Endodermal cell (in vitro differentiated cells): ENCODE measurements around the gene PILRB. TPM values are rescaled to one million over a fixed set of nuclear protein-coding genes. Genes with fewer than 3 reads are reported as not detected.
A peak's percentile ranks its signal among the peaks of the same experiment; 100 is the strongest.

Experiments
- DNase-seq: peaks from one replicate; pipeline ENCODE4 v3.0.0-alpha.2; 2017
- H3K27ac ChIP-seq: 2 replicates; pipeline ENCODE4 v1.5.1; 2013; ENCODE audit warnings: mild to moderate bottlenecking, low read depth, low read length, moderate library complexity
- H3K27me3 ChIP-seq: 2 replicates; pipeline ENCODE4 v1.6.1; 2013; ENCODE audit warnings: mild to moderate bottlenecking, low read length, moderate library complexity; ENCODE audit not compliant: insufficient read depth, control insufficient read depth, poor library complexity, severe bottlenecking
- H3K36me3 ChIP-seq: 2 replicates; pipeline ENCODE4 v1.7.0; 2013; ENCODE audit warnings: mild to moderate bottlenecking, low read length, moderate library complexity; ENCODE audit not compliant: control insufficient read depth, insufficient read depth
- H3K4me1 ChIP-seq: one replicate; pipeline ENCODE4 v1.7.0; 2013; ENCODE audit warnings: low read length; ENCODE audit not compliant: control insufficient read depth, insufficient read depth
- H3K4me3 ChIP-seq: 2 replicates; pipeline ENCODE4 v1.5.1; 2013; ENCODE audit warnings: mild to moderate bottlenecking, low read length, moderate library complexity
- H3K9ac ChIP-seq: 2 replicates; pipeline ENCODE4 v1.6.1; 2013; ENCODE audit warnings: mild to moderate bottlenecking, low read length, moderate library complexity; ENCODE audit not compliant: poor library complexity, severe bottlenecking; ENCODE audit errors: extremely low read depth
- H3K9me3 ChIP-seq: 2 replicates; pipeline ENCODE4 v1.6.1; 2013; ENCODE audit warnings: mild to moderate bottlenecking, low read length, moderate library complexity; ENCODE audit not compliant: control insufficient read depth
- H3K27ac Mint-ChIP-seq: 2 replicates; pipeline ENCODE4 v1.8.0; 2020; ENCODE audit warnings: mixed read lengths
- H3K27me3 Mint-ChIP-seq: 2 replicates; pipeline ENCODE4 v1.8.0; 2021; ENCODE audit warnings: mild to moderate bottlenecking, mixed read lengths; ENCODE audit not compliant: insufficient read depth
- H3K36me3 Mint-ChIP-seq: 2 replicates; pipeline ENCODE4 v1.8.0; 2020; ENCODE audit warnings: low read depth, mixed read lengths
- H3K4me1 Mint-ChIP-seq: 2 replicates; pipeline ENCODE4 v1.8.0; 2020; ENCODE audit warnings: mixed read lengths
- H3K4me3 Mint-ChIP-seq: 2 replicates; pipeline ENCODE4 v1.8.0; 2020; ENCODE audit warnings: mild to moderate bottlenecking, moderate library complexity, mixed read lengths
- H3K9me3 Mint-ChIP-seq: 2 replicates; pipeline ENCODE4 v1.8.0; 2020; ENCODE audit warnings: mild to moderate bottlenecking, mixed read lengths
- WGBS, 2 experiments: methylation state at CpG; one replicate each; pipeline versions ENCODE4 v1.1.5 to v1.1.7; 2013; ENCODE audit warnings: missing lambda C conversion rate in 2 of 2, mixed read lengths in 1 of 2; ENCODE audit not compliant: insufficient coverage in 1 of 2, insufficient read length in 1 of 2; 5-methylcytosine and 5-hydroxymethylcytosine counted together
- total RNA-seq, 2 donors: library from RNA; stranded (reverse); fragmentation: NEBNext Ultra II Directional in 1 of 2; extraction: Animal tissue kit (Norgen Biotek cat#: 25700) in 1 of 2; gene quantifications; 2 replicates in 1 of 2; 3 replicates in 1 of 2; pipeline ENCODE4 v1.2.1, GENCODE V29; 2021
- TF ChIP-seq, protein P1 (sequence below): fragments of 200-600 bp; sonication (generic); conservative IDR thresholded peaks from 2 replicates; pipeline ENCODE4 v1.5.0; 2021; ENCODE audit warnings: antibody characterized with exemption, mild to moderate bottlenecking

The PILRB gene
- total RNA-seq, 2 donors from 2014 or later: 51.9 to 84.4 TPM

GRCh38 chr7:100398239-100398638 lies 40.3 kb downstream of the PILRB start:
- no peaks in the 10 kb centered on the region for H3K27me3 ChIP-seq
- Mint-ChIP-seq H3K4me3 (no peak overlapping the region), H3K27ac (no peak overlapping the region), H3K36me3 (no peaks in the 10 kb centered on the region), H3K4me1 (peaks cover 6% of the 10 kb centered on the region), H3K27me3 (peaks cover 30% of the 10 kb centered on the region), H3K9me3 (no peaks in the 10 kb centered on the region)
- no peak for DNase-seq
- no peak overlapping the region for H3K9ac ChIP-seq
- no peaks in the 10 kb centered on the region for H3K36me3 ChIP-seq
- WGBS, 2 experiments: 67 to 73% methylated on average over 1 to 2 of the region's 2 CpGs
- H3K27ac ChIP-seq: no peak overlapping the region
- H3K9me3 ChIP-seq: no peaks in the 10 kb centered on the region
- no peak overlapping the region for H3K4me3 ChIP-seq
- no peaks in the 10 kb centered on the region for H3K4me1 ChIP-seq
- TF ChIP-seq, protein P1, sequence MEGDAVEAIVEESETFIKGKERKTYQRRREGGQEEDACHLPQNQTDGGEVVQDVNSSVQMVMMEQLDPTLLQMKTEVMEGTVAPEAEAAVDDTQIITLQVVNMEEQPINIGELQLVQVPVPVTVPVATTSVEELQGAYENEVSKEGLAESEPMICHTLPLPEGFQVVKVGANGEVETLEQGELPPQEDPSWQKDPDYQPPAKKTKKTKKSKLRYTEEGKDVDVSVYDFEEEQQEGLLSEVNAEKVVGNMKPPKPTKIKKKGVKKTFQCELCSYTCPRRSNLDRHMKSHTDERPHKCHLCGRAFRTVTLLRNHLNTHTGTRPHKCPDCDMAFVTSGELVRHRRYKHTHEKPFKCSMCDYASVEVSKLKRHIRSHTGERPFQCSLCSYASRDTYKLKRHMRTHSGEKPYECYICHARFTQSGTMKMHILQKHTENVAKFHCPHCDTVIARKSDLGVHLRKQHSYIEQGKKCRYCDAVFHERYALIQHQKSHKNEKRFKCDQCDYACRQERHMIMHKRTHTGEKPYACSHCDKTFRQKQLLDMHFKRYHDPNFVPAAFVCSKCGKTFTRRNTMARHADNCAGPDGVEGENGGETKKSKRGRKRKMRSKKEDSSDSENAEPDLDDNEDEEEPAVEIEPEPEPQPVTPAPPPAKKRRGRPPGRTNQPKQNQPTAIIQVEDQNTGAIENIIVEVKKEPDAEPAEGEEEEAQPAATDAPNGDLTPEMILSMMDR: no peak

DNA sequence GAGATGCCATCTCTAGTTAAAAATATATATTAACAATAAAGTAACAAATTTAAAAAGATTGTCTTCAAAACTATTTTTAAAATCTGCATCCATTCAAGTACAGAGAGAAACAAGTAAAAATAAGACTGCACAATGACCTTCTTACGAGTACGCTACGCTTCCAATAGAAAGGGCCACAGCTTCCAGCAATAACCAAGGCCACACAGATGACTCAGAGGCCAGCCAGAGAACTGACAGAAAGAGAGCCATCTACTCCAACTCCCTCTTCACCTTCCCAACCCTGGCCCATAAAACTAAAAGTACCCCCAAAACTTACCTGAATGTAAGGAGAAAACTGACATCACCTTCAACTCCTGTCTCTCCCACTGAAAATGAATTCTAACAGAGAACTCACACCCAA lies 42.1 kb downstream of the PILRB start:
- no peak for DNase-seq
- H3K27me3 Mint-ChIP-seq: peaks cover 39% of the 10 kb centered on the region
- no peak overlapping the region for H3K4me3 ChIP-seq
- H3K9me3 Mint-ChIP-seq: no peaks in the 10 kb centered on the region
- H3K9ac ChIP-seq: no peak overlapping the region
- H3K36me3 Mint-ChIP-seq: no peaks in the 10 kb centered on the region
- TF ChIP-seq, protein P1: no peak
- H3K27ac Mint-ChIP-seq: no peak overlapping the region
- H3K4me1 ChIP-seq: no peaks in the 10 kb centered on the region
- no peak overlapping the region for H3K4me3 Mint-ChIP-seq
- H3K4me1 Mint-ChIP-seq: no peaks in the 10 kb centered on the region
- 99 to 100% methylated on average over 2 to 3 of the region's 3 CpGs for WGBS, 2 experiments
- H3K9me3 ChIP-seq: no peaks in the 10 kb centered on the region
- no peaks in the 10 kb centered on the region for H3K27me3 ChIP-seq
- no peaks in the 10 kb centered on the region for H3K36me3 ChIP-seq
- H3K27ac ChIP-seq: no peak overlapping the region

DNA sequence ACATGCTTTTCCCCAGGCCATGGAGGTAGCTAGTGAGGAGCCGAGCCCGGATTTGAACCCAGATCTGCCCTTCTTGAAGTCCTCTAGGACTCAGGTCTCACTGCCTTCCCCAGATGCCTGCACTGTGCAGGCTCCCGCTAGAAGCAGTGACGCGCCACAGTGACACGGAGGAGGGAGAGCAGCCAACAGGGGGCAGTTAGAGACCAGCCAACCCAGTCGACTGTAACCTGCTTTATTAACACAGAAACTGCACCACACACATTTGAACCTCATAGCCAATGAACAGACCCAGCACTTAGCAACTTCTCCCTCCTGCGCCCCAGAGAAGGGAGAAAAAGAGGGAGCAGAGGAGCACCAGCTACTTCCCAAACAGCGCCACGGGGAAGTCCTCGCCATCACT lies 42.7 kb downstream of the PILRB start:
- Mint-ChIP-seq H3K4me3 (no peak overlapping the region), H3K36me3 (no peaks in the 10 kb centered on the region), H3K27me3 (peaks cover 38% of the 10 kb centered on the region), H3K27ac (peak overlapping the region; percentile 33), H3K9me3 (no peaks in the 10 kb centered on the region), H3K4me1 (no peaks in the 10 kb centered on the region)
- Histone ChIP-seq H3K36me3 (no peaks in the 10 kb centered on the region), H3K4me3 (no peak overlapping the region), H3K9me3 (no peaks in the 10 kb centered on the region), H3K4me1 (no peaks in the 10 kb centered on the region), H3K27ac (no peak overlapping the region), H3K9ac (no peak overlapping the region), H3K27me3 (no peaks in the 10 kb centered on the region)
- TF ChIP-seq, protein P1: peak; percentile 70
- WGBS, 2 experiments: 63 to 81% methylated on average over 6 to 11 of the region's 11 CpGs
- DNase-seq: peak; percentile 88
